Urinary bladder (tissue), 4 donors: Measurements from ENCODE around the gene C11orf21. TPM values are rescaled to one million over a fixed set of nuclear protein-coding genes. Genes with fewer than 3 reads are reported as not detected.
"Not testable (repeated sequence)": the region's sequence is repeated elsewhere in the genome, so short reads cannot be mapped to it uniquely, and the experiment has no call there.

ENCODE experiments used
- DNase-seq: peaks from one replicate; pipeline ENCODE4 v3.0.0-alpha.2; 2015; ENCODE audit errors: extremely low spot score
- H3K27ac ChIP-seq: one replicate; pipeline ENCODE4 v1.5.1; 2013; ENCODE audit warnings: low read depth, mild to moderate bottlenecking, moderate library complexity
- H3K36me3 ChIP-seq: one replicate; pipeline ENCODE4 v1.6.1; 2013; ENCODE audit warnings: mild to moderate bottlenecking, moderate library complexity; ENCODE audit not compliant: insufficient read depth
- H3K4me1 ChIP-seq: one replicate; pipeline ENCODE4 v1.6.1; 2013; ENCODE audit warnings: mild to moderate bottlenecking, moderate library complexity; ENCODE audit not compliant: insufficient read depth
- H3K4me3 ChIP-seq: one replicate; pipeline ENCODE4 v1.5.1; 2013; ENCODE audit warnings: low read depth, low read length
- WGBS: extraction: QIAGEN DNeasy Blood & Tissue Kit; methylation state at CpG from one replicate; pipeline ENCODE4 v1.1.7; 2013; 5-methylcytosine and 5-hydroxymethylcytosine counted together
- polyA plus RNA-seq: library from polyadenylated mRNA; stranded (reverse); fragments of 200-250 nt; gene quantifications from one replicate; pipeline ENCODE4 v1.2.3, GENCODE V29; 2013
- total RNA-seq: library from RNA; depleted of rRNA; stranded (reverse); fragments of >200 nt; gene quantifications from one replicate; pipeline ENCODE4 v1.2.3, GENCODE V29; 2014
- donor health status: healthy with polysubstance abuse.
- donor health status: healthy.

The C11orf21 gene
- total and polyA plus RNA-seq, 2 donors, result 0.42 to 0.60 TPM

- 50% methylated on average over 10 of the region's 10 CpGs for WGBS
- Histone ChIP-seq H3K4me1 (no peaks in the 10 kb centered on the region), H3K27ac (no peak overlapping the region), H3K4me3 (no peak overlapping the region), H3K36me3 (no peaks in the 10 kb centered on the region)
- DNase-seq, result no peak
Measured at GRCh38 chr11:2290351-2290841, 11.3 kb downstream of the C11orf21 start.

GRCh38 chr11:2289859-2290258 is 11.9 kb downstream of the C11orf21 start:
- DNase-seq, result no peak
- H3K4me1 ChIP-seq, result no peaks in the 10 kb centered on the region
- whole genome bisulfite sequencing, result 73% methylated on average over 10 of the region's 10 CpGs
- H3K36me3 ChIP-seq, result no peaks in the 10 kb centered on the region
- H3K27ac ChIP-seq, result no peak overlapping the region
- H3K4me3 ChIP-seq, result no peak overlapping the region

- no peak overlapping the region for H3K27ac ChIP-seq
- no peaks in the 10 kb centered on the region for H3K4me1 ChIP-seq
- H3K36me3 ChIP-seq, result no peaks in the 10 kb centered on the region
- WGBS, result 85% methylated on average over 6 of the region's 6 CpGs
- H3K4me3 ChIP-seq, result no peak overlapping the region
- DNase-seq, result no peak
Measured at GRCh38 chr11:2289350-2289749, 12.4 kb downstream of the C11orf21 start.

GRCh38 chr11:2287091-2287490 is 14.6 kb downstream of the C11orf21 start:
- WGBS, result 24% methylated on average over 16 of the region's 16 CpGs
- H3K4me1 ChIP-seq, result no peaks in the 10 kb centered on the region
- no peak overlapping the region for H3K27ac ChIP-seq
- H3K36me3 ChIP-seq, result no peaks in the 10 kb centered on the region
- no peak for DNase-seq
- H3K4me3 ChIP-seq, result no peak overlapping the region

GRCh38 chr11:2286350-2286749 is 15.4 kb downstream of the C11orf21 start:
- not testable (repeated sequence) for H3K36me3 ChIP-seq, H3K27ac ChIP-seq, H3K4me1 ChIP-seq, DNase-seq, H3K4me3 ChIP-seq
- WGBS, result 90% methylated on average over 11 of the region's 13 CpGs

- H3K4me1 ChIP-seq, result no peaks in the 10 kb centered on the region
- no peaks in the 10 kb centered on the region for H3K36me3 ChIP-seq
- WGBS, result 74% methylated on average over 2 of the region's 2 CpGs
- H3K4me3 ChIP-seq, result no peak overlapping the region
- H3K27ac ChIP-seq, result no peak overlapping the region
- no peak for DNase-seq
Measured at GRCh38 chr11:2280208-2280607, 21.5 kb downstream of the C11orf21 start.

GRCh38 chr11:2277933-2278523 is 23.7 kb downstream of the C11orf21 start:
- DNase-seq, result no peak
- Histone ChIP-seq H3K4me3 (no peak overlapping the region), H3K27ac (no peak overlapping the region), H3K4me1 (no peaks in the 10 kb centered on the region), H3K36me3 (no peaks in the 10 kb centered on the region)
- 82% methylated on average over 6 of the region's 6 CpGs for WGBS

GRCh38 chr11:2277008-2277346 is 24.7 kb downstream of the C11orf21 start:
- 49% methylated on average over 6 of the region's 6 CpGs for WGBS
- Histone ChIP-seq H3K27ac (no peak overlapping the region), H3K36me3 (no peaks in the 10 kb centered on the region), H3K4me1 (no peaks in the 10 kb centered on the region), H3K4me3 (no peak overlapping the region)
- DNase-seq, result no peak

GRCh38 chr11:2276280-2277007 is 25.3 kb downstream of the C11orf21 start:
- no peak overlapping the region for H3K4me3 ChIP-seq
- WGBS, result 93% methylated on average over 14 of the region's 14 CpGs
- H3K27ac ChIP-seq, result no peak overlapping the region
- no peak for DNase-seq
- no peaks in the 10 kb centered on the region for H3K4me1 ChIP-seq
- no peaks in the 10 kb centered on the region for H3K36me3 ChIP-seq

GRCh38 chr11:2275334-2276279 is 26.1 kb downstream of the C11orf21 start:
- DNase-seq, result no peak
- 92% methylated on average over 30 of the region's 30 CpGs for WGBS
- no peak overlapping the region for H3K27ac ChIP-seq
- H3K4me1 ChIP-seq, result no peaks in the 10 kb centered on the region
- no peak overlapping the region for H3K4me3 ChIP-seq
- no peaks in the 10 kb centered on the region for H3K36me3 ChIP-seq

GRCh38 chr11:2273771-2274170 is 27.9 kb downstream of the C11orf21 start:
- no peak overlapping the region for H3K4me3 ChIP-seq
- DNase-seq, result no peak
- no peaks in the 10 kb centered on the region for H3K4me1 ChIP-seq
- WGBS, result 82% methylated on average over 12 of the region's 12 CpGs
- no peaks in the 10 kb centered on the region for H3K36me3 ChIP-seq
- H3K27ac ChIP-seq, result no peak overlapping the region

- H3K27ac ChIP-seq, result no peak overlapping the region
- no peak overlapping the region for H3K4me3 ChIP-seq
- WGBS, result 84% methylated on average over 15 of the region's 15 CpGs
- no peaks in the 10 kb centered on the region for H3K36me3 ChIP-seq
- DNase-seq, result no peak
- no peaks in the 10 kb centered on the region for H3K4me1 ChIP-seq
Measured at GRCh38 chr11:2273311-2273710, 28.4 kb downstream of the C11orf21 start.

GRCh38 chr11:2272946-2273280 is 28.8 kb downstream of the C11orf21 start:
- no peak overlapping the region for H3K4me3 ChIP-seq
- DNase-seq, result no peak
- no peak overlapping the region for H3K27ac ChIP-seq
- H3K36me3 ChIP-seq, result no peaks in the 10 kb centered on the region
- WGBS, result 82% methylated on average over 7 of the region's 7 CpGs
- no peaks in the 10 kb centered on the region for H3K4me1 ChIP-seq
